K562 (cell line): ENCODE data around the gene TNFSF9. TPM values are rescaled to one million over a fixed set of nuclear protein-coding genes. Genes with fewer than 3 reads are reported as not detected.

Experiments
- SMARCA4 ChIP-seq: fragments of 450-650 bp; IDR thresholded peaks from 2 replicates; pipeline ENCODE4 v1.6.1; 2016
- TEAD1 ChIP-seq, 2 experiments: fragments of 450-650 bp in 1 of 2; sonication (generic) in 1 of 2; formaldehyde crosslinking; IDR thresholded peaks; 2 replicates each; pipeline versions ENCODE4 v1.4.0 to v1.8.0; 2020 to 2022; ENCODE audit warnings: mild to moderate bottlenecking in 2 of 2, missing genetic modification reagents in 1 of 2
- polyA plus RNA-seq, 8 experiments: library from polyadenylated mRNA; depleted of rRNA in 4 of 8; stranded (reverse) in 5 of 8; unstranded in 3 of 8; fragments of >200 nt; fragmentation: Nextera tagmentation in 2 of 8; fragmentation: Illumina TruSeq in 1 of 8; extraction: Ambion mirVana in 2 of 8; extraction: Trizol in 1 of 8; gene quantifications; 2 replicates each; pipeline versions ENCODE4 v1.2.1 to v1.2.3, GENCODE V29; 2011 to 2014; ENCODE audit warnings: inconsistent platforms in 1 of 8, missing spikeins in 1 of 8
- total RNA-seq, 7 experiments: library from RNA; depleted of rRNA in 6 of 7; stranded (reverse); fragments of >200 nt in 6 of 7; fragmentation: Illumina TruSeq in 2 of 7; extraction: Trizol in 2 of 7; gene quantifications; 2 replicates each; pipeline versions ENCODE4 v1.2.1 to v1.2.3, GENCODE V29; 2011 to 2021; ENCODE audit warnings: low replicate concordance in 1 of 7
- TF ChIP-seq, protein P1 (sequence below), 2 experiments: fragments of 450-650 bp in 1 of 2; sonication (generic) in 1 of 2; formaldehyde crosslinking in 1 of 2; IDR thresholded peaks; 2 replicates each; pipeline versions ENCODE4 v1.7.1 to v1.9.0; 2016 to 2022; ENCODE audit warnings: inconsistent platforms in 1 of 2, mild to moderate bottlenecking in 1 of 2, missing genetic modification reagents in 1 of 2

Gene TNFSF9
- total and polyA plus RNA-seq, 9 of the 15 experiments (the other 6 are each of a cell fraction or from before 2014, with no cell fraction given) = 1.4 to 17.9 (median 6.5) TPM

DNA sequence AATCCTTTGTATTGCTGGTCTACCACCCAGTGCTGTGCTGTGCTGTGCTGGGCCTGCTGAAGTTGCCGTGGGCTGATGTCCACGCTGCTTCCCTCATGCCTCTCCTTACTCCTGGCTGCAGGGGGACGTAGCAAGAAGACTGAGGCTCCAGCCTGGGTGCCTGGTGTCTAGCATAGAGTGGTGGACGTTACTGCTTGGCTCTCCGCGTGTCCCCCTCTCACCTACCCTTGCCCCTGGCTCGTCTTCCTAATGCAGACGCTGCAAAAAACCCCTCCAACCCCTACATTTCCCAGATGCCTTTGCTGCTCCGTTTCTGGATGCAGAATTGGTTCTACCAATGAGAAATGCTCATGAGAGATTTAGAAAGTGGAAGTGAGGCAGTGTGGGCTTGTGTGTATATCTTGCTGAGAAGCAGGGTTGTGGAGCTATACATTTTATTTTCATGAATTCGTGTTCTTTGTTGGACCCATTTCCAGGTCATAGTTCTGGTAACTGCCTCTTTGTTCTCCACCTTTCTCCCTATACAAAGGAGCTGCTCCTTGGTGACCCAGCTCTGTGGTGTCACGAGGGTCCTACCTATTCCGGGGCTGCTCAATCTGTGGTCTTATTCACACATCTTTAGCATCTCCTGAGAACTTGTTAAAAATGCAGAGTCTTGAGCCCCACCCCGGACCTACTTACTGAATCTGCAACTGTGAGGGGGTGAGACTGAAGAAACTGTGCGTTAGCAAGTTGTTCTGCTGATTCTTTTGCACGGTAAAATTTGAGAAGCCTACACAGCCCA lies 41.4 kb upstream of the TNFSF9 start (continued):
- TF ChIP-seq, protein P1, sequence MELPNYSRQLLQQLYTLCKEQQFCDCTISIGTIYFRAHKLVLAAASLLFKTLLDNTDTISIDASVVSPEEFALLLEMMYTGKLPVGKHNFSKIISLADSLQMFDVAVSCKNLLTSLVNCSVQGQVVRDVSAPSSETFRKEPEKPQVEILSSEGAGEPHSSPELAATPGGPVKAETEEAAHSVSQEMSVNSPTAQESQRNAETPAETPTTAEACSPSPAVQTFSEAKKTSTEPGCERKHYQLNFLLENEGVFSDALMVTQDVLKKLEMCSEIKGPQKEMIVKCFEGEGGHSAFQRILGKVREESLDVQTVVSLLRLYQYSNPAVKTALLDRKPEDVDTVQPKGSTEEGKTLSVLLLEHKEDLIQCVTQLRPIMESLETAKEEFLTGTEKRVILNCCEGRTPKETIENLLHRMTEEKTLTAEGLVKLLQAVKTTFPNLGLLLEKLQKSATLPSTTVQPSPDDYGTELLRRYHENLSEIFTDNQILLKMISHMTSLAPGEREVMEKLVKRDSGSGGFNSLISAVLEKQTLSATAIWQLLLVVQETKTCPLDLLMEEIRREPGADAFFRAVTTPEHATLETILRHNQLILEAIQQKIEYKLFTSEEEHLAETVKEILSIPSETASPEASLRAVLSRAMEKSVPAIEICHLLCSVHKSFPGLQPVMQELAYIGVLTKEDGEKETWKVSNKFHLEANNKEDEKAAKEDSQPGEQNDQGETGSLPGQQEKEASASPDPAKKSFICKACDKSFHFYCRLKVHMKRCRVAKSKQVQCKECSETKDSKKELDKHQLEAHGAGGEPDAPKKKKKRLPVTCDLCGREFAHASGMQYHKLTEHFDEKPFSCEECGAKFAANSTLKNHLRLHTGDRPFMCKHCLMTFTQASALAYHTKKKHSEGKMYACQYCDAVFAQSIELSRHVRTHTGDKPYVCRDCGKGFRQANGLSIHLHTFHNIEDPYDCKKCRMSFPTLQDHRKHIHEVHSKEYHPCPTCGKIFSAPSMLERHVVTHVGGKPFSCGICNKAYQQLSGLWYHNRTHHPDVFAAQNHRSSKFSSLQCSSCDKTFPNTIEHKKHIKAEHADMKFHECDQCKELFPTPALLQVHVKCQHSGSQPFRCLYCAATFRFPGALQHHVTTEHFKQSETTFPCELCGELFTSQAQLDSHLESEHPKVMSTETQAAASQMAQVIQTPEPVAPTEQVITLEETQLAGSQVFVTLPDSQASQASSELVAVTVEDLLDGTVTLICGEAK (IDR thresholded peaks at IDR 0.05) = no peak
- TF ChIP-seq, protein P1 (CRISPR knock-in tag; IDR thresholded peaks at IDR 0.05) = no peak
- no peak for TF ChIP-seq SMARCA4
- no peak for TF ChIP-seq TEAD1 (CRISPR knock-in tag; IDR thresholded peaks at IDR 0.05)
